GM12878 (cell line): ENCODE measurements around the gene ZNF462. TPM values are rescaled to one million over a fixed set of nuclear protein-coding genes. Genes with fewer than 3 reads are reported as not detected.

Experiments used
- ATAC-seq: fragments of 200-7000 bp; cut with Tn5 transposase; 3 replicates; pipeline ENCODE4 v1.9.1; 2020; ENCODE audit warnings: mild to moderate bottlenecking, moderate library complexity
- BruUV-seq: library from RNA; stranded (reverse); fragments of 400-500 nt; replicated peaks from 2 replicates; lab custom pipeline; 2021; lab: Mats Ljungman, UMichigan
- CTCF ChIA-PET: fragments of 300-600 bp; sonication (Branson Sonifier 250); formaldehyde crosslinking; extraction: SDS; loops from one replicate; lab custom pipeline; 2021; ENCODE audit warnings: inconsistent platforms; lab: Yijun Ruan, JAX
- POLR2A ChIA-PET: fragments of 350-600 bp; formaldehyde crosslinking; extraction: SDS; loops from one replicate; lab custom pipeline; 2021; ENCODE audit warnings: inconsistent platforms; lab: Charles Lee
- RAD21 ChIA-PET: fragments of 300-600 bp; sonication (Branson Sonifier 250); formaldehyde crosslinking; loops from one replicate; lab custom pipeline; 2023; ENCODE audit warnings: antibody characterized with exemption; ENCODE audit not compliant: unreplicated experiment; lab: Charles Lee
- SMC1A ChIA-PET: fragments of 300-600 bp; sonication (Branson Sonifier 250); formaldehyde crosslinking; loops from one replicate; lab custom pipeline; 2023; ENCODE audit not compliant: unreplicated experiment, uncharacterized antibody; lab: Charles Lee
- DNase-seq: peaks from one replicate; pipeline ENCODE4 v3.0.0-alpha.2; 2011; ENCODE audit warnings: low read depth, low spot score
- FAIRE-seq: peaks from 3 replicates; lab custom pipeline; 2011; peaks lifted over from hg19 to GRCh38; lab: Jason Lieb, UNC
- H2AFZ ChIP-seq: 2 replicates; pipeline ENCODE4 v1.6.0; 2011; ENCODE audit warnings: low read depth, low read length, control low read depth; ENCODE audit not compliant: control insufficient read depth
- H3K27ac ChIP-seq: 2 replicates; pipeline ENCODE4 v1.5.1; 2011; ENCODE audit warnings: control low read depth; ENCODE audit not compliant: control insufficient read depth, insufficient read depth
- H3K27me3 ChIP-seq, 2 experiments: replicated peaks in 1 of 2; 2 replicates each; pipeline versions ENCODE4 v1.6.0 to v1.6.1; 2011; ENCODE audit warnings: low read length in 1 of 2; ENCODE audit not compliant: control insufficient read depth in 2 of 2, insufficient read depth in 2 of 2
- H3K36me3 ChIP-seq, 2 experiments: 2 replicates each; pipeline ENCODE4 v1.5.1; 2011; ENCODE audit warnings: low read length in 1 of 2; ENCODE audit not compliant: control insufficient read depth in 2 of 2, insufficient read depth in 2 of 2
- H3K4me1 ChIP-seq: 2 replicates; pipeline ENCODE4 v1.6.1; 2011; ENCODE audit warnings: mild to moderate bottlenecking, low read length, moderate library complexity, mixed read lengths; ENCODE audit not compliant: control insufficient read depth, insufficient read depth
- H3K4me2 ChIP-seq: 2 replicates; pipeline ENCODE4 v1.6.0; 2011; ENCODE audit warnings: control low read depth; ENCODE audit not compliant: control insufficient read depth, insufficient read depth
- H3K4me3 ChIP-seq: fragments of 200-600 bp; sonication (generic); 2 replicates; pipeline ENCODE4 v1.5.1; 2016
- H3K79me2 ChIP-seq: 2 replicates; pipeline ENCODE4 v1.6.0; 2011; ENCODE audit warnings: low read length; ENCODE audit not compliant: control insufficient read depth, insufficient read depth
- H3K9ac ChIP-seq: 2 replicates; pipeline ENCODE4 v1.8.0; 2011; ENCODE audit warnings: low read length, control low read depth, mixed read lengths; ENCODE audit not compliant: control insufficient read depth, insufficient read depth
- H3K9me3 ChIP-seq: replicated peaks from 3 replicates; pipeline ENCODE4 v1.5.1; 2011; ENCODE audit warnings: mild to moderate bottlenecking, low read length; ENCODE audit not compliant: control insufficient read depth, insufficient read depth
- H4K20me1 ChIP-seq: 2 replicates; pipeline ENCODE4 v1.6.0; 2011; ENCODE audit not compliant: control insufficient read depth, insufficient read depth
- ATF3 ChIP-seq: IDR thresholded peaks from 2 replicates; pipeline ENCODE4 v1.6.1; 2011; ENCODE audit warnings: low read depth, mild to moderate bottlenecking, low read length, moderate library complexity, borderline replicate concordance; ENCODE audit errors: extremely low read depth
- BACH1 ChIP-seq: fragments of 450-650 bp; IDR thresholded peaks from 2 replicates; pipeline ENCODE4 v1.6.1; 2017; ENCODE audit warnings: mild to moderate bottlenecking, borderline replicate concordance
- DPF2 ChIP-seq: fragments of 450-650 bp; IDR thresholded peaks from 2 replicates; pipeline ENCODE4 v1.6.1; 2017; ENCODE audit warnings: mild to moderate bottlenecking
- E4F1 ChIP-seq: fragments of 450-650 bp; IDR thresholded peaks from 2 replicates; pipeline ENCODE4 v1.6.1; 2018; ENCODE audit warnings: borderline replicate concordance, mild to moderate bottlenecking; ENCODE audit not compliant: partially characterized antibody
- ESRRA ChIP-seq: IDR thresholded peaks from 2 replicates; pipeline ENCODE4 v1.6.1; 2012; ENCODE audit warnings: mild to moderate bottlenecking, low read length, improper control_type of control experiment
- FOXM1 ChIP-seq: IDR thresholded peaks from 2 replicates; pipeline ENCODE4 v1.6.1; 2012; ENCODE audit warnings: low read depth, mild to moderate bottlenecking, inconsistent platforms, low read length, moderate library complexity
- GABPA ChIP-seq: IDR thresholded peaks from 2 replicates; pipeline ENCODE4 v1.6.1; 2014; ENCODE audit warnings: antibody characterized with exemption, low read depth, mild to moderate bottlenecking, inconsistent platforms
- HDAC2 ChIP-seq: fragments of 200-600 bp; sonication (generic); IDR thresholded peaks from 2 replicates; pipeline ENCODE4 v1.6.1; 2017
- IKZF2 ChIP-seq, 2 experiments: fragments of 450-650 bp; IDR thresholded peaks; 2 replicates each; pipeline ENCODE4 v1.6.1; 2017; ENCODE audit warnings: mild to moderate bottlenecking in 2 of 2, moderate library complexity in 2 of 2
- NKRF ChIP-seq: fragments of 450-650 bp; conservative IDR thresholded peaks from 2 replicates; pipeline ENCODE4 v1.6.1; 2017; ENCODE audit warnings: mild to moderate bottlenecking, moderate library complexity
- NR2F1 ChIP-seq: fragments of 450-650 bp; conservative IDR thresholded peaks from 2 replicates; pipeline ENCODE4 v1.6.1; 2017; ENCODE audit warnings: mild to moderate bottlenecking
- NRF1 ChIP-seq: conservative IDR thresholded peaks from 2 replicates; pipeline ENCODE4 v1.6.1; 2011; ENCODE audit warnings: mild to moderate bottlenecking, low read depth, low read length, improper control_type of control experiment
- RCOR1 ChIP-seq: conservative IDR thresholded peaks from 2 replicates; pipeline ENCODE4 v1.6.1; 2012; ENCODE audit warnings: low read depth, low read length, improper control_type of control experiment
- SIN3A ChIP-seq: IDR thresholded peaks from 2 replicates; pipeline ENCODE4 v1.6.1; 2012; ENCODE audit warnings: low read depth, low read length, improper control_type of control experiment
- SKIL ChIP-seq: fragments of 450-650 bp; IDR thresholded peaks from 2 replicates; pipeline ENCODE4 v1.6.1; 2017; ENCODE audit warnings: mild to moderate bottlenecking, low read depth, inconsistent platforms; ENCODE audit not compliant: poor library complexity, severe bottlenecking
- STAT3 ChIP-seq: IDR thresholded peaks from 2 replicates; pipeline ENCODE4 v1.6.1; 2011; ENCODE audit warnings: low read depth, low read length, improper control_type of control experiment
- YBX1 ChIP-seq: fragments of 450-650 bp; IDR thresholded peaks from 2 replicates; pipeline ENCODE4 v1.6.1; 2016; ENCODE audit warnings: antibody characterized with exemption
- ZNF217 ChIP-seq: fragments of 450-650 bp; IDR thresholded peaks from 2 replicates; pipeline ENCODE4 v1.6.1; 2017; ENCODE audit warnings: antibody characterized with exemption, mild to moderate bottlenecking
- ZSCAN29 ChIP-seq: fragments of 450-650 bp; IDR thresholded peaks from 2 replicates; pipeline ENCODE4 v1.6.1; 2017; ENCODE audit warnings: mild to moderate bottlenecking, moderate library complexity
- WGBS: methylation state at CpG from one replicate; pipeline ENCODE4 v1.1.6; 2016; ENCODE audit warnings: low lambda C conversion rate; ENCODE audit not compliant: insufficient replicate concordance, insufficient coverage; ENCODE audit errors: missing lambda C conversion rate; 5-methylcytosine and 5-hydroxymethylcytosine counted together
- in situ Hi-C: fragments of 300-500 bp; cut with MboI; formaldehyde crosslinking; loops from 9 replicates; pipeline ENCODE4 v1.14.3; 2018; ENCODE audit warnings: mixed read lengths
- intact Hi-C: fragments of 100-400 bp; cut with micrococcal nuclease; formaldehyde crosslinking; loops from one replicate; pipeline ENCODE4 v1.14.2; 2022; ENCODE audit not compliant: unreplicated experiment
- polyA plus RNA-seq, 11 experiments: library from polyadenylated mRNA; depleted of rRNA in 4 of 11; unstranded in 6 of 11; stranded (reverse) in 5 of 11; fragments of >200 nt; fragmentation: Nextera tagmentation in 4 of 11; fragmentation: Illumina TruSeq in 1 of 11; extraction: Ambion mirVana in 4 of 11; extraction: Trizol in 1 of 11; gene quantifications; 1 replicate in 1 of 11; 2 replicates in 10 of 11; pipeline versions ENCODE4 v1.2.1 to v1.2.3, GENCODE V29; 2011 to 2016; ENCODE audit warnings: inconsistent platforms in 2 of 11, missing spikeins in 2 of 11, low read depth in 1 of 11
- total RNA-seq, 4 experiments: library from RNA; depleted of rRNA in 3 of 4; stranded (reverse); fragments of >200 nt in 3 of 4; fragmentation: Illumina TruSeq in 1 of 4; extraction: Trizol in 1 of 4; gene quantifications; 2 replicates each; pipeline versions ENCODE4 v1.2.1 to v1.2.3, GENCODE V29; 2013 to 2021

The ZNF462 gene
- total and polyA plus RNA-seq, 10 of the 15 experiments (the other 5 are each of a cell fraction or from before 2014, with no cell fraction given) = 0.27 to 13.7 (median 0.55) TPM

- DNase-seq (peak; percentile 45), FAIRE-seq (no peak), ATAC-seq (peak; percentile 61)
- SMC1A ChIA-PET = interaction anchor here (0.5 to 19.8 kb wide), 17 partner anchors 8 to 561 kb away, joined by 3 to 219 read pairs (median 4); no protein-coding TSS in a partner anchor
- Histone ChIP-seq H3K36me3 (no peaks in the 10 kb centered on the region), H4K20me1 (no peaks in the 10 kb centered on the region; the same call in 1 of the 2 replicates), H3K4me3 (no peak overlapping the region), H3K9me3 (no peaks in the 10 kb centered on the region; the same call in 2 of the 3 replicates), H3K27ac (no peak overlapping the region), H3K4me2 (no peak overlapping the region), H2AFZ (no peak overlapping the region), H3K9ac (no peak overlapping the region), H3K79me2 (no peaks in the 10 kb centered on the region), H3K4me1 (no peaks in the 10 kb centered on the region), H3K27me3 (peaks cover 0 to 5% of the 10 kb centered on the region in 2 experiments; a peak in 2 of 4 replicates)
- in situ Hi-C loops (no loop called here), intact Hi-C loops (loop anchor here (1.0 to 5.0 kb wide), 3 partner anchors 115 to 306 kb away; no protein-coding TSS in a partner anchor)
- CTCF ChIA-PET = interaction anchor here (1.1 to 6.0 kb wide), 8 partner anchors 54 to 982 kb away, joined by 3 to 26 read pairs (median 4); no protein-coding TSS in a partner anchor
- 0% methylated on average over 1 of the region's 1 CpG for WGBS
- RAD21 ChIA-PET = interaction anchor here (0.6 to 5.9 kb wide), 16 partner anchors 10 to 1094 kb away, joined by 3 to 80 read pairs (median 5); no protein-coding TSS in a partner anchor
- POLR2A ChIA-PET = interaction anchor here (1.4 to 2.3 kb wide), 3 partner anchors 10 to 54 kb away, joined by 3 to 6 read pairs (median 5); no protein-coding TSS in a partner anchor
- no TSS peak for BruUV-seq
- no peak for TF ChIP-seq HDAC2
- TF ChIP-seq NRF1 = no peak
- TF ChIP-seq YBX1 = no peak
- TF ChIP-seq BACH1 = peak; percentile 70; the same call in 1 of the 2 replicates
- peak; percentile 73 for TF ChIP-seq DPF2
- no peak for TF ChIP-seq STAT3
- 0 out of 2 replicates have a peak, but pooled peaks have one; percentile 9 for TF ChIP-seq NR2F1
- TF ChIP-seq FOXM1 = no peak
- peak; percentile 51 for TF ChIP-seq SKIL
- peak; percentile 88 for TF ChIP-seq ZNF217
- TF ChIP-seq E4F1 = no peak
- TF ChIP-seq NKRF = no peak
- TF ChIP-seq IKZF2 (IDR thresholded peaks at IDR 0.05) = peak; percentile 71 to 75; a peak in 3 of 4 replicates
- TF ChIP-seq ZSCAN29 = no peak
- no peak for TF ChIP-seq ESRRA
- TF ChIP-seq SIN3A = no peak
- no peak for TF ChIP-seq RCOR1
- no peak for TF ChIP-seq ATF3
- no peak for TF ChIP-seq GABPA
These were observed 3.3 kb downstream of the ZNF462 start for GRCh38 chr9:106866243-106866642.
